Activated CD4-positive, alpha-beta T cell treated with anti-CD3 and anti-CD28 coated beads for 48 hours (primary cell): ENCODE measurements around the gene DYNLRB1.

Experiments
- DNase-seq: peaks from one replicate; pipeline ENCODE4 v3.0.0-alpha.2; 2020

Gene DYNLRB1

GRCh38 chr20:34579979-34580940, 64.0 kb downstream of the DYNLRB1 start:
- DNase-seq, result no peak

GRCh38 chr20:34581341-34582184, 65.3 kb downstream of the DYNLRB1 start:
- peak; percentile 61 for DNase-seq

- no peak for DNase-seq
These were observed 66.0 kb downstream of the DYNLRB1 start for GRCh38 chr20:34582221-34582620.

- DNase-seq, result no peak
These were observed 66.7 kb downstream of the DYNLRB1 start for GRCh38 chr20:34582911-34583310.

- no peak for DNase-seq
These were observed 67.3 kb downstream of the DYNLRB1 start for GRCh38 chr20:34583544-34583943.

DNA sequence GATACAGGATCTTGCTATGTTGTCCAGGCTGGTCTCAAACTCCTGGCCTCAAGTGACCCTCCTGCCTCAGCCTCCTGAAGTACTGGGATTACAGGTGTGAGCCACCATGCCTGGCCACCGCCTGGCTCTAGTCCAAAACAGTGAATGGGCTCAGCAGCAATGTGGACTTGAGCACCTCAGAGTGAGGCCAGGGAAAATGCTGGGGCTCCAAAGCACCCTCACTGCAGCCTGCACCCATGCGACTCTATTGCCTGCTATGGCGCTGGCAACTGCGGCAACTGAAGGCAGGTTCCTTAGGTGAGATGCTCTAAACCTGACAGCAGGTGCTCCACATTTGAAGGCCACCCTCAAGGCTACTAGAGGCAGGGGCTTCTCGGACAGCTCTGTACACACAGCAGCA, 68.8 kb downstream of the DYNLRB1 start:
- DNase-seq, result no peak

GRCh38 chr20:34586488-34587163, 70.4 kb downstream of the DYNLRB1 start:
- DNase-seq, result no peak
